Stimulated activated CD8-positive, alpha-beta memory T cell treated with anti-CD3 and anti-CD28 coated beads, Interleukin-15, amount 100 ng/mL, for 24 hours (primary cell): ENCODE data around the gene TIPIN.
"Not testable (repeated sequence)": the region's sequence is repeated elsewhere in the genome, so short reads cannot be mapped to it uniquely, and the experiment has no call there.

ENCODE experiments used
- DNase-seq: peaks from one replicate; pipeline ENCODE4 v3.0.0-alpha.2; 2020; ENCODE audit warnings: low read depth

Gene TIPIN

DNA sequence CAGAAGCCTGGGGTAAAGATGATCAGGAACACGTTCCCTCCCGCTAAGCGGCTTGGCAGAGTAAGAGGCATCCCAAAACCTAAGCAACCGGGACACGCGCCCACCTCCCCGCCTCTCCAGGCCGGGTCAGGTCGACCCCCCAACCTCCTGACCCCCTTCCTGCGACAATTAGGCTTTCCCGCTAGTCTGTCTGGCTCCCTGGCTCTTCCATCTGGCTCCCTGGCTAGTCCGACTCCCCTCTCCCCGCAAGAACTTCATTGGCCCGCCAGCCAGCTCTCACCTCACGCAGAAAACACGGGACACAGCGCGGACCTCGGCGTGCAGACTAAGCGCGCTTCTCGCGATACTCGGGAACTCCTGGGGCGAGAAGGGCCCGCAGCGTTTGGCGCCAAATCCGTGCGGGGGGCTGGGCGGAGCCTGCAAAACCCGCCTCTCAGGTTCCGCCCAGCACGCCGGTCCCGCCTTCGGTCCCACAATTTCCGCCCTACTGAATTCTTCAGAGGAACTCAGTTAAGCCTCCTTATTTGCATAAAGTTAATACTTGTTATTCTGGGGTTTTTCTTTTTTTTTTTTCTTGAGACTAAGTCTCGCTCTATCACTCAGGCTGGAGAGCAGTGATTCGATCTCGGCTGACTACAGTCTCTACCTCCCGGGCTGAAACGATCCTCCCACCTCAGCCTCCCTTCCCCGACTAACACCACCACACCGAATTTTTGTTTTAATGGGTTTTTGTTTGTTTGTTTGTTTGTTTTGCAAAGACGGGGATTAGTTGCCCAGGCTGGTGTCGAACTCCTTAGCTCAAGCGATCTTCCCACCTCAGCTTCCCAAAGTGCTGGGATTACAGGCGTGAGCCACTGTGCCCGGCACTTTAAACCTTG lies at the start of gene TIPIN:
TIPIN (minus strand) TSS at position 327 of the 878 bp plus-strand sequence. CDS start 3,738 bp downstream, outside the sequence.
- peak; percentile 94 for DNase-seq

DNA sequence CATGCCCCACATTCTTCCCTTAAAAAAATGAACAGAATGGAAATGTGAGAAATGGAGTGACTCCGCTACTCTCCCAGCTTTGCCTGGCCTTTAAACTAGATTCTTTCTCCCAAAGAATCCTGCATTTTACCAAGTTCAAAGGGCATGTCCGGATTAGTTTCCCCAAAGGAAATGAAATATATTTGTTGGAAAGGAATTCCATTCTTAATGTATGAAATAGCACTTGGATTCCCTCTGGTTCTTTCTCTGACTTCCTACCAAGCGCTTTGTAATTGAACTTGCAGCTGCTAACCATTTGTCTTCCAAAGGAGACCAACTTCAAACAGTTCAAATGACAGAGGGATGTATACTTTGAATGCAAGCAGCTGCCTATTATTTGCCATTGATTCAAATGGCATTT lies 49.1 kb upstream of the TIPIN start:
- no peak for DNase-seq

DNA sequence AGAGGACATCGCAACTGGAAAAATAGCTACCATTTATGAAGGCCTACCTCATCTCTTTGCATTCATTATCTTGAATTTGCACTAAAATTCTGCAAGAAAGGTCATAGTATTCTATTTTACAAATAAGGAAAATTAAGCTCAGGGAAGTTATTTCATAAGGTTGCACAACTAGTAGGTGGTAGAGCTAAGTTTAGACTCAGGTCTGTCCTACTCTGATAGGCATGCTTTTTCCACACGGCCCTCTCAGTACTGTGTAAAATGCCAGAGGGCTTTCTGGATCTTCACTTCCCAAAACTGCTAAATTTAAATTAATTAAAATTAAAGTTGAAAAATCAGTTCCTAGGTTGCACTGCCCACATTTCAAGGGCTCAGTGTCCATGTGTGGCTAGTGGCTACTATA lies 48.5 kb upstream of the TIPIN start:
- no peak for DNase-seq

DNA sequence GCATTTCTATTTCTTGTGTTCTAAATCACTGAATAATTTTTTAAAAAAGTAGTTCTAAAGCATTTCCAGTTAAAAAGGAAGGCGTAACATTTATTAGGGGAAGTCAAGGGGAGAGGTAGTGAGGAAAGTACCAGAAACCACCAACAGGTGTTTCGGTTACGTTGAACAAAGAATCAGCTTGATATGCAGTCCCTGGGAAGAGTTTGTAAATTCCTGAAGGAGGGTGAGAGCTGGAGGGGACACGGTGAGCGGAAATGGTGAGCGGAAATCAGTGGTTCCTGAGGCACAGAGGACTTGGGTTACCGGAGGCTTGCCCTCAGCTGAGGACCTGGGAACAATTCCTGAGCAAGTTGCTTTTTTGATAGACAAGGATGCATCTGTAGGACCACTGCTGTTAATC lies 48.0 kb upstream of the TIPIN start:
- DNase-seq, result no peak

DNA sequence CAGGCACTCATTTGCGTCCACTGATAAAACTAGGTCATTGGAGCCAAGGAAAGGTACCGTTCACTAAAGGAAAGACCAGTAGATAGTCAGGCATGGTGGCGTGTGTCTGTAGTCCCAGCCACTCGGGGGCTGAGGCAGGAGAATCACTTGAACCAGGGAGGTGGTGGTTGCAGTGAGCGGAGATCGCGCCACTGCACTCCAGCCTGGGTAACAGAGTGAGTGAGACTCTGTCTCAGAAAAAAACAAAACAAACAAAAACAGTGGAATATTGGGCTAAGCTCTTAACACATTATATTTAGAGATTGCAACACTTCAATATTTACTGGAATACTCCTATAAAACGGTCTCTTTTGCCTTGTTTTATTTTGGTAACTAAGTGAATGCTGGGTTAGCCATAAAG lies 47.6 kb upstream of the TIPIN start:
- DNase-seq, result no peak

- no peak for DNase-seq
These were observed 46.8 kb upstream of the TIPIN start for GRCh38 chr15:66403323-66403722.

DNA sequence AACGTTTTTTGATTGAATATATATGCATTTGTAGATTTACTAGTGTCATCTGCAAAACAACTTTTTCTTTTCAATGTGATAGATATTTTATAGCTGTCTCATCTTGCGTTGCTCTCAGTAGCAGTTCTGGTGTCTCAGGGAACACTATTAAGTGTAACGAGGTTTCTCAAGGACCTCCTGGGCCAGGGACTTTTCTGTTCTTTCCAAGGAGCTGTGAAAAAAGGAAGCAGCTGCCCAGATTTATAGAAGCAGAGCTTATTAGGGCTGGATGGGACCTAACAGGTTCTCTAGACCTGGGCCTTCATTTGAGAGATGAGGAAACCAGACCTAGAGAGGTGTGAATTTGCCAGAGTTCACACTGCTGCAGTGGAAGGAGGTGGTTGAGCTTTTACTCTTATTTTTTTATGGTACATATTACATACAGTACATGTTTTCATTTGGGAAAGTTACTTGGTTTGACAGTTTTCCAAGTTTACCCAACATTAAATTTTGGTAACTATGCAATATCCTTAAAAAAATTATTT lies 46.3 kb upstream of the TIPIN start:
- DNase-seq, result no peak

DNA sequence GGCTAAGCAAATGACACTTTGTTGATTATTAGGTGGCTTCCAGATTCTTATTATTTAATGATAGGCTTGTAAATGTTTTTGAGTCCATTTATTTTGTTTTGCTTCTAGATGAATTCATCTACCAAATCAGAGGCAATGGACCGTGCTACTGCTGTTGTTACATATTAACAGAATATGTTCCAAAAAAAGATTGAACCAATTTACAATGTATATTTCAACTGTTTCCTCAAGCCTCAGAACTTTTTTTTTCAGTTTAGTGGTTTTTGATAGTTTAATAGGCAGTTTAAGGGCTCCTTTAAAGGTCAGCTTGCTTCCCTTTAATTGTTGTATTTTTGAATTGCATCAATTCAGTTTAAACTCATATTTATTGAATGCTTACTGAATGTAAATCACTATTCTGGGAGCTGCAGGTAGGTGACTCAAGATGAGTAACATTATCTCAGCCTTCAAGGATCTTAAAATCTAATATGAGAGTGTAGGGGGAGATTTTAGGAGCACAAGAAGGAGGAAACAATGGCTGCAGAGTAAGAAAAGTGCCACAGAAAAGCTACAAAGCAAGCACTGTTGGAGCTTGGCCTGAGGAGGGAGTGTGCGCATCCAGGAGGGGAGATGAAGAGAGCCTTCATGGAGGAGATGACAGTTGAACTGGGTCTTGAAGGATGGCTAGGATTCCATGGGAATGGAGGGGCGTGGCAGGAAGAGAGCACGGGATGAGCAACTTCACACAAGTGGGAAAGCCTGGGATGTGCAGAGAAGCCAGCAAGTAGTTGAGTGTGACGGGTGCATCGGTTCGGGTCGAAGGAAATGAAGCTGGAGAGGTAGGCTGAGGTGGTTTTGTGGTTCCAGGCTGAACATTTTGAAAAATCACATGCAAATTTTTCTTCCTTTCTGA lies 44.9 kb upstream of the TIPIN start:
- DNase-seq, result no peak

DNA sequence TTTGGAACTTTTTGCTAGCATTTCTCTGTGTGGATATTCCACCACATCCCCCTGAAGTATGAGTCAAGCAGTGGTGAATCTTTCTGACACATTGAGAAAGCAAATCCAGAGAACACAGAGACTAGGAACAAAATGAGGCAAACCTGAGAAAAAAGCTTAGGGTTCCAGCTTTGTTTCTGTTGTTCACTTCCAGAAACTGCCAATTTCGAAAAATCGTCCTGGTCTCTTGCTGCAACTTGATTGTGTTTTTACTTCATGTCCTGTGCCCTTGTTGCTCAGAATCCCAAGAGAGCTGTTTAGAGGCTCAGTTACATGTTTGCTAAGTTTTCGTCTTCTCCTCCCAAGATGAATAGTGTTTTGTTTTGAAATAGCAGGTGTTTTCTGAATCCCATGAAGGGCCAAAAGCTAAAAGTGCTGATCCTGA lies 43.9 kb upstream of the TIPIN start:
- DNase-seq, result no peak

DNA sequence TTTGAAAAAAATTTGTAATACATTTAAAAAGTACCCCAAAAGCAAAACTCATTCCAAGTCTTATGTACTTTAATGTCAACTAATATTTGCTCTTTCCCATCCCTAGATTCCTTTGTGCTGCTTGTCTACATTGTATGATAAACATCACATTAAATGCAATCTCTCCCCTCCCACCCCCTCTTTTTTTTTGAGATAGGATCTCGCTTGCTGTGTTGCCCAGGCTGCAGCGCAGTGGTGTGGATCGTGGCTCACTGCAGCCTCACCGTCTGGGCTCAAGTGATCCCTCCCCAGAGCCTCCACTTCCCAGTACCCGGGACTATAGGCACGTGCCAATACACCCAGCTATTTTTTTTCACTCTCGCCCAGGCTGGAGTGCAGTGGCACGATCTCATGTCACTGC lies 42.8 kb upstream of the TIPIN start:
- no peak for DNase-seq

DNA sequence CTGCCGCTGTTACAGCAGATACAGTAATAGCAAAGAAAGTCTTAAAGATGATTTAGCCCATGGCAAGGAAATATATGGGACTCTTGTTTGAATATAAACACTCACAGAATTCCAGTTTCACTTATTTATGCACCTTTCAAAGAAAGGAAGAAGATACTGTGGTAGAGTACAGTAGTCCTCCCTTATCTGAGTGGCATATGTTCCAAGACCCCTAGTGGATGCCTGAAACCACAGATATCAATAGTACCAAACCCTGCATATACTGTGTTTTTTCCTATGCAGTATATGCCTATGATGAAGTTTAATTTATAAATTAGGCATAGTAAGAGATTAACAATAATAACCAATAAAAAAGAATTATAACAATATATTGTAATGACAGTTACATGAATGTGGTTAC lies 38.4 kb upstream of the TIPIN start:
- DNase-seq, result no peak

- no peak for DNase-seq
These were observed 38.0 kb upstream of the TIPIN start for GRCh38 chr15:66394472-66394871.

DNA sequence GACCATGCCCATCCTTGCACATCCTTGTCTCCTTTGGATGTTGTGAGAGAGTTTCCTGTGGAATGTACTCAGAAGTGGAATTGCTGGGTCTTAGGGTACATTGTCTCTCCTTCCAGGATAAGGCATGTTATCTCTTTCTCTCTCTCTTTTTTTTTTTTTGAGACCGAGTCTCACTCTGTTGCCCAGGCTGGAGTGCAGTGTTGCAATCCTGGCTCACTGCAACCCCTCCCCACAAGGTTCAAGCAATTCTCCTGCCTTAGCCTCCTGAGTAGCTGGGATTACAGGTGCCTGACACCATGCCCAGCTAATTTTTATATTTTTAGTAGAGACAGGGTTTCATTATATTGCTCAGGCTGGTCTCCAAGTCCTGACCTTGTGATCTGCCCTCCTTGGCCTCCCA lies 36.6 kb upstream of the TIPIN start:
- DNase-seq, result not testable (repeated sequence)

- DNase-seq, result no peak
These were observed 34.2 kb upstream of the TIPIN start for GRCh38 chr15:66390678-66391077.

DNA sequence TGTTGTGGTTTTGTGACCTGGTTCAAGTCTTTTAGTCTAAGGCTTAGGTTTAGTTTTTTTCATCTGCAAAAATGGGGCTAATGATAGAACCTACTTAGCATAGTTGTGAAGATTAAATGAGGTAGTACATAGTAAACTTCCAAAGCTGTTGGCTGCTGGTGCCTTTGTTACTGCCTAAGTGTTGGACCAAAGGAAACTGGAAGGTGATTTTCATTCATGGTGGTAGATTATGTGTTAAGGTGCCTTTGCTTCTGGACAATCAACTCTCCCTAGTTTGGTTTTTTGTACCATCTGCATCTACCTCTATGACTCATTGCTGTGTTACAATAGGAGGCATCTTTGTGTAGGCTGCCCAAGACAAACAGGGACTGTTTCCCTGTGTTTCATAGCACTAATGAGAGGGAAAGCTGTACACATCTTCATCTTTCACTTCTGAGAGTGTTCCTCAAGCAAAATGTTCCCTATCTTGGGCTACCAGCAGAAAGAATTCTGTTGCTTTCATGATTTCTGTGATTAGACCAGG lies 33.4 kb upstream of the TIPIN start:
- no peak for DNase-seq

DNA sequence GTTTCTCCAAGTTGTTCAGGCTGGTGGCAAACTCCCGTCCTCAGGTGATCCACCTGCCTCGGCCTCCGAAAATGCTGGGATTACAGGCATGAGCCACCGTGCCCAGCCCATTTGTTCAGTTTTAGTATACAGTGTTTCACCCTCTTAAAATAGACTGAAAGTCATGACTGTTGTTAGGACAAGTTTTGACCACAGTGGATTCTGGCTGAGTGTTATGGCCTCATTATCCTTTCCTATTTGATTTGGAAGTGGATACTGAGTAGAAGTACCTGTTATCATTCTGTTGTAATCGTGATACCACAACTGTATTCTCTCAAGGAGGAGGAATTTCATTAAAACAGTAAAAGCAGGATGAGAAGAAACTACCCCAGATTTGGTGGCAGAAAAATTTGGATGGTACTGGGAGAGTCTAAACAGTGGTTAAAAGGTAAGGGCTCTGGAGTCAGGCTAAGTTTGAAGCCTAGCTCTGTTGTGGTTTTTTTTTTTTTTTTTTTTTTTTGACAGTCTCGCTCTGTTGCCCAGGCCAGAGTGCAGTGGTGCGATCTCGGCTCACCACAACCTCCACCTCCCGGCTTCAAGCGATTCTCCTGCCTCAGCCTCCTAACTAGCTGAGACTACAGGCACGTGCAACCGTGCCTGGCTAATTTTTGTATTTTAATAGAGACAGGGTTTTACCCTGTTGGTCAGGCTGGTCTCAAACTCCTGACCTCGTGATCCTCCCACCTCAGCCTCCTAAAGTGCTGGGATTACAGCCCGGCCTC lies 32.8 kb upstream of the TIPIN start:
- no peak for DNase-seq

DNA sequence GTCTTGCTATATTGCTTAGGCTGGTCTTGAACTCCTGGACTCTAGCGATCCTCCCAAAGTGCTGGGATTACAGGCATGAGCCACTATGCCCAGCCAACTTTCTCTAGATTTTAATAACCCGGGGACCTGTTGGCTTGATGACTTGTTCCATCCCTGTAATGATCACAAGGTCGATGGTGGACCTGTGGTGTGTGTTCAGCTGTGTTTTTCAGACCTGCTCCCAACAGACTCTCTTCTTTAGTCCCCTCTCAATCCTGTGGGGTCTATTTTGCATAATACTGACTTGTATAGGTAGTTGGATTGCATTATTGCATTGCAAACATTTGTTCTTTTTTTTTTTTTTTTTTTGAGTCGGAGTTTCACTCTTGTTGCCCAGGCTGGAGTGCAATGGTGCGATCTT lies 32.1 kb upstream of the TIPIN start:
- no peak for DNase-seq

DNA sequence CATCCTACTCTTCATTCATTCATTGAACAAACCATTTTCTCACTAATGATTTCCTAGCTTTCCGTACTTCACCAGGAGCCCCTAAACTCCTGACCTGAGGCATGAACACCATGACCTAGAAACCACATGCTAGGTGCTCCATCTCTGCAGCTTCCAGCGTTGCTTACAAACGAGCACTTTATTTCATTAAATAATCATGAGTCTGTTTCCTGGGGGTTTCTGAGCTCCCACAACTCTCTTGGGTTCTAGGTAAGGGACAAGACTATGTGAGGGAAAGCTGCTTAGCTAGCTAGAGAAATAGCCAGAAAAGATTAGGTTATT lies 31.5 kb upstream of the TIPIN start:
- DNase-seq, result no peak

- peak; percentile 52 for DNase-seq
These were observed 30.9 kb upstream of the TIPIN start for GRCh38 chr15:66387163-66388042.

DNA sequence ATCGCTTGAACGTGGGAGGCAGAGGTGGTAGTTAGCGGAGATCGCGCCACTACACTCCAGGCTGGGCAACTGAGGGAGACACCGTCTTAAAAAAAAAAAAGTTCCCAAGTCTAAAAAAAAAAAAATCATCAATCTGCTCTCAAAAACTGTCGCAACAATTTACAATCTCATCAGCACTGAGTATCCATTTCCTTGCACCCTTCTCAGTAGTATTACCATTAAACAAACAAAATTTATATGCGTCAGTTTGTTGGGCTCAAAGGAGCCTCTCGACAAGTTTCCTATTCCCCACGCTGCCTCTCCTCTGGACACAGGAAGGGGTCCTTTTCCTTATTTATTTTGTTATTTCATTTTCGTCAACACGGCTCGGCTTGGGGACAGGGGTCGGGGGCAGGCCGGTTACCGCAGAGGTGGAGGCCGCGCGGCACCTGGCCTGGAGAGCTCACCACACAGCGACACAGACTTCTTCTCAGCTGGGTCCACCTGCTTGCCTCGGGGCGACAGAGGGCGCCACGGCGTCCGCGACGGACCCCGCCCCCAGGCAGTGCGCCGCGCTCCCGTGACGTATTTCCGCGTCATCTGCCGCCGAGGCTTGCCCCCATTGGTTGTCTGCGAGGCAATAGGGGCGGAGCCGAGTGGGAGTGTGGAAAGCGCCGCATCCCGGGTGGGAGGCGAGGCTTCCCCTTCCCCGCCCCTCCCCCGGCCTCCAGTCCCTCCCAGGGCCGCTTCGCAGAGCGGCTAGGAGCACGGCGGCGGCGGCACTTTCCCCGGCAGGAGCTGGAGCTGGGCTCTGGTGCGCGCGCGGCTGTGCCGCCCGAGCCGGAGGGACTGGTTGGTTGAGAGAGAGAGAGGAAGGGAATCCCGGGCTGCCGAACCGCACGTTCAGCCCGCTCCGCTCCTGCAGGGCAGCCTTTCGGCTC lies 30.0 kb upstream of the TIPIN start, which contains the start of gene MAP2K1:
MAP2K1 (plus strand) TSS at position 709 of the 920 bp plus-strand sequence. CDS start 436 bp downstream, outside the sequence.
- peak; percentile 95 for DNase-seq
